Panc1 (cell line): ENCODE measurements around the gene CCT6A. TPM values are rescaled to one million over a fixed set of nuclear protein-coding genes. Genes with fewer than 3 reads are reported as not detected.
"Not testable (repeated sequence)": the region's sequence is repeated elsewhere in the genome, so short reads cannot be mapped to it uniquely, and the experiment has no call there.

Experiments
- ATAC-seq: fragments of 200-7000 bp; cut with Tn5 transposase; 2 replicates; pipeline ENCODE4 v1.9.1; 2020; ENCODE audit warnings: mild to moderate bottlenecking, moderate library complexity
- BruUV-seq: library from RNA; stranded (reverse); fragments of 400-500 nt; replicated peaks from 2 replicates; lab custom pipeline; 2021; lab: Mats Ljungman, UMichigan
- CTCF ChIA-PET: fragments of 300-600 bp; sonication (Branson Sonifier 250); formaldehyde crosslinking; loops from one replicate; lab custom pipeline; 2022; ENCODE audit warnings: antibody characterized with exemption; lab: Charles Lee
- POLR2A ChIA-PET: fragments of 300-600 bp; sonication (Branson Sonifier 250); formaldehyde crosslinking; loops from one replicate; lab custom pipeline; 2022; ENCODE audit warnings: antibody characterized with exemption; lab: Charles Lee
- DNase-seq: peaks from one replicate; pipeline ENCODE4 v3.0.0-alpha.2; 2010; ENCODE audit warnings: low read depth, low spot score
- H3K27ac ChIP-seq: 2 replicates; pipeline ENCODE4 v1.5.1; 2011; ENCODE audit warnings: mild to moderate bottlenecking, low read length, inconsistent platforms
- H3K27me3 ChIP-seq: fragments of 200-500 bp; sonication (Bioruptor generic); 2 replicates; pipeline ENCODE4 v1.6.0; 2014; ENCODE audit warnings: low read length, inconsistent platforms; ENCODE audit not compliant: control insufficient read depth, insufficient read depth
- H3K36me3 ChIP-seq: fragments of 200-500 bp; sonication (Bioruptor generic); 2 replicates; pipeline ENCODE4 v1.5.1; 2014; ENCODE audit warnings: inconsistent platforms, mild to moderate bottlenecking, low read length, moderate library complexity; ENCODE audit not compliant: control insufficient read depth, insufficient read depth
- H3K4me1 ChIP-seq: 2 replicates; pipeline ENCODE4 v1.5.1; 2011; ENCODE audit warnings: inconsistent platforms, mild to moderate bottlenecking, low read length, moderate library complexity; ENCODE audit not compliant: control insufficient read depth, insufficient read depth
- H3K4me3 ChIP-seq, 2 experiments: 2 replicates each; pipeline ENCODE4 v1.5.1; 2011 to 2012; ENCODE audit warnings: low read depth in 2 of 2, low read length in 2 of 2, mild to moderate bottlenecking in 2 of 2, inconsistent platforms in 1 of 2, moderate library complexity in 1 of 2
- H3K9me3 ChIP-seq: fragments of 200-500 bp; sonication (Bioruptor generic); 2 replicates; pipeline ENCODE4 v1.5.1; 2014; ENCODE audit warnings: low read depth, mild to moderate bottlenecking, inconsistent platforms, low read length, moderate library complexity; ENCODE audit not compliant: control insufficient read depth, insufficient read depth
- POLR2AphosphoS5 ChIP-seq: IDR thresholded peaks from 2 replicates; pipeline ENCODE4 v1.6.1; 2012; ENCODE audit warnings: mild to moderate bottlenecking, low read depth, low read length, moderate library complexity
- SIN3A ChIP-seq: IDR thresholded peaks from 2 replicates; pipeline ENCODE4 v1.6.1; 2012; ENCODE audit warnings: low read depth, mild to moderate bottlenecking, low read length, moderate library complexity, borderline replicate concordance; ENCODE audit not compliant: insufficient read depth
- TCF7L2 ChIP-seq: IDR thresholded peaks from 2 replicates; pipeline ENCODE4 v1.6.1; 2011; ENCODE audit warnings: mild to moderate bottlenecking, low read depth, low read length, inconsistent platforms
- in situ Hi-C: cut with HindIII; loops from 2 replicates; pipeline ENCODE4 v1.10.0; 2016; ENCODE audit warnings: low sequenced_read_pairs, low pct_unique_long_range_greater_than_20kb
- intact Hi-C: fragments of 100-400 bp; cut with micrococcal nuclease; formaldehyde crosslinking; loops from one replicate; pipeline ENCODE4 v1.10.0; 2022; ENCODE audit not compliant: unreplicated experiment
- total RNA-seq: library from RNA; stranded (reverse); gene quantifications from one replicate; pipeline ENCODE4 v1.2.1, GENCODE V29; 2021; ENCODE audit not compliant: unreplicated experiment
- TF ChIP-seq, protein P1 (sequence below): fragments of 450-650 bp; IDR thresholded peaks from 2 replicates; pipeline ENCODE4 v1.5.1; 2017; ENCODE audit warnings: mild to moderate bottlenecking
- TF ChIP-seq, protein P2 (sequence below), 2 experiments: IDR thresholded peaks; 2 replicates each; pipeline ENCODE4 v1.6.1; 2011 to 2012; ENCODE audit warnings: low read depth in 2 of 2, control low read depth in 1 of 2, low read length in 1 of 2, mild to moderate bottlenecking in 1 of 2, moderate library complexity in 1 of 2; ENCODE audit not compliant: insufficient read depth in 1 of 2

Gene CCT6A
- total RNA-seq, 1 experiment from 2014 or later = 324 TPM

DNA sequence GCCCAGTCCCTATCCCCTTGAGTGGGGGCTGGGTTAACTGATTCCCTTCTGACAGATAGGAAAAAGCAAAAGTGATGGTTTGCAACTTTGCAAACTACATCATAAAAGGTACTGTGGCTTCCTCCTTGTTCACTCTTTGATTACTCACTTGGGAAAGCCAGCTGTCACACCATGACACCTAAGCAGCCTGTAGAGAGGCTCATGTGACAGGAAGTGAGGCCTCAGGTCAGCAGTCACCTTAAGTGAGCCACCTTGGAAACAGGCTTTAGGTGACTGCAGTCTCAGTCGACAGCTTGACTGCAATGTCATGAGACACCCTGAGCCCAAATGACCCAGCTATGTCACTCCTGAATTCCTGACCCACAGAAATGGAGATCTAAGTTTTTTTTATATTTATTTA is 59.0 kb downstream of the CCT6A start:
- DNase-seq = no peak
- in situ Hi-C loops = no loop called here
- TF ChIP-seq TCF7L2 (no peak), POLR2AphosphoS5 (no peak), SIN3A (no peak)
- TF ChIP-seq, protein P1, sequence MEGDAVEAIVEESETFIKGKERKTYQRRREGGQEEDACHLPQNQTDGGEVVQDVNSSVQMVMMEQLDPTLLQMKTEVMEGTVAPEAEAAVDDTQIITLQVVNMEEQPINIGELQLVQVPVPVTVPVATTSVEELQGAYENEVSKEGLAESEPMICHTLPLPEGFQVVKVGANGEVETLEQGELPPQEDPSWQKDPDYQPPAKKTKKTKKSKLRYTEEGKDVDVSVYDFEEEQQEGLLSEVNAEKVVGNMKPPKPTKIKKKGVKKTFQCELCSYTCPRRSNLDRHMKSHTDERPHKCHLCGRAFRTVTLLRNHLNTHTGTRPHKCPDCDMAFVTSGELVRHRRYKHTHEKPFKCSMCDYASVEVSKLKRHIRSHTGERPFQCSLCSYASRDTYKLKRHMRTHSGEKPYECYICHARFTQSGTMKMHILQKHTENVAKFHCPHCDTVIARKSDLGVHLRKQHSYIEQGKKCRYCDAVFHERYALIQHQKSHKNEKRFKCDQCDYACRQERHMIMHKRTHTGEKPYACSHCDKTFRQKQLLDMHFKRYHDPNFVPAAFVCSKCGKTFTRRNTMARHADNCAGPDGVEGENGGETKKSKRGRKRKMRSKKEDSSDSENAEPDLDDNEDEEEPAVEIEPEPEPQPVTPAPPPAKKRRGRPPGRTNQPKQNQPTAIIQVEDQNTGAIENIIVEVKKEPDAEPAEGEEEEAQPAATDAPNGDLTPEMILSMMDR = no peak
- TF ChIP-seq, protein P2, sequence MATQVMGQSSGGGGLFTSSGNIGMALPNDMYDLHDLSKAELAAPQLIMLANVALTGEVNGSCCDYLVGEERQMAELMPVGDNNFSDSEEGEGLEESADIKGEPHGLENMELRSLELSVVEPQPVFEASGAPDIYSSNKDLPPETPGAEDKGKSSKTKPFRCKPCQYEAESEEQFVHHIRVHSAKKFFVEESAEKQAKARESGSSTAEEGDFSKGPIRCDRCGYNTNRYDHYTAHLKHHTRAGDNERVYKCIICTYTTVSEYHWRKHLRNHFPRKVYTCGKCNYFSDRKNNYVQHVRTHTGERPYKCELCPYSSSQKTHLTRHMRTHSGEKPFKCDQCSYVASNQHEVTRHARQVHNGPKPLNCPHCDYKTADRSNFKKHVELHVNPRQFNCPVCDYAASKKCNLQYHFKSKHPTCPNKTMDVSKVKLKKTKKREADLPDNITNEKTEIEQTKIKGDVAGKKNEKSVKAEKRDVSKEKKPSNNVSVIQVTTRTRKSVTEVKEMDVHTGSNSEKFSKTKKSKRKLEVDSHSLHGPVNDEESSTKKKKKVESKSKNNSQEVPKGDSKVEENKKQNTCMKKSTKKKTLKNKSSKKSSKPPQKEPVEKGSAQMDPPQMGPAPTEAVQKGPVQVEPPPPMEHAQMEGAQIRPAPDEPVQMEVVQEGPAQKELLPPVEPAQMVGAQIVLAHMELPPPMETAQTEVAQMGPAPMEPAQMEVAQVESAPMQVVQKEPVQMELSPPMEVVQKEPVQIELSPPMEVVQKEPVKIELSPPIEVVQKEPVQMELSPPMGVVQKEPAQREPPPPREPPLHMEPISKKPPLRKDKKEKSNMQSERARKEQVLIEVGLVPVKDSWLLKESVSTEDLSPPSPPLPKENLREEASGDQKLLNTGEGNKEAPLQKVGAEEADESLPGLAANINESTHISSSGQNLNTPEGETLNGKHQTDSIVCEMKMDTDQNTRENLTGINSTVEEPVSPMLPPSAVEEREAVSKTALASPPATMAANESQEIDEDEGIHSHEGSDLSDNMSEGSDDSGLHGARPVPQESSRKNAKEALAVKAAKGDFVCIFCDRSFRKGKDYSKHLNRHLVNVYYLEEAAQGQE (IDR thresholded peaks at IDR 0.05; ENCODE audit: insufficient read depth in 1 of 2, low read depth in 2 of 2, low read length in 1 of 2) = no peak
- H3K4me1 ChIP-seq = peaks cover 3% of the 10 kb centered on the region; the same call in 1 of the 2 replicates
- ChIA-PET CTCF (no interaction called here), POLR2A (no interaction called here)
- no peaks in the 10 kb centered on the region for H3K9me3 ChIP-seq
- BruUV-seq = no TSS peak
- no peak for ATAC-seq
- H3K27ac ChIP-seq = no peak overlapping the region
- H3K4me3 ChIP-seq = no peak overlapping the region
- H3K27me3 ChIP-seq = no peaks in the 10 kb centered on the region
- intact Hi-C loops = no loop called here
- H3K36me3 ChIP-seq = no peaks in the 10 kb centered on the region

DNA sequence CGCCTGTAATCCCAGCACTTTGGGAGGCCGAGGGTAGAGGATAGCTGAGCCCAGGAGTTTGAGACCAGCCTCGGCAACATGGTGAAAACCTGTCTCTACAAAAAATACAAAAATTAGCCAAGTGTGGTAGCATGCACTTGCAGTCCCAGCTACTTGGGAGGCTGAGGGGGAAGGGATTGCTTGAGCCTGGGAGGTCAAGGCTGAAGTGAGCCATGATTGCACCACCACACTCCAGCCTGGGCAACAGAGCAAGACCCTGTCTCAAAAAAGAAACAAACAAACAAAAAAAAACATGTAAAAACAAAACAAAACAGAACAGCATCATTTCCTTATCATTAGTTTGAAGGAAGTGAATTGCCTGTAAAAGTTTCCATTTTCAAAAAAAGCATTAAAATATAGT is 60.7 kb downstream of the CCT6A start:
- CTCF ChIA-PET, in situ Hi-C loops, POLR2A ChIA-PET, H3K9me3 ChIP-seq, BruUV-seq, H3K36me3 ChIP-seq, H3K27me3 ChIP-seq, H3K4me1 ChIP-seq, intact Hi-C loops, ATAC-seq, H3K4me3 ChIP-seq, DNase-seq, H3K27ac ChIP-seq: not testable (repeated sequence)

Other genes starting within 250 kb of the CCT6A start
- not detected for gene SEPTIN14, start 189.0 kb upstream of the CCT6A start, total RNA-seq
- 5.0 TPM for gene ZNF713, start 164.3 kb upstream of the CCT6A start, total RNA-seq
- gene MRPS17, start 99.9 kb upstream of the CCT6A start, total RNA-seq = 28.9 TPM
- gene NIPSNAP2, start 87.2 kb upstream of the CCT6A start, total RNA-seq = 93.2 TPM
- gene PSPH, start 321 bp upstream of the CCT6A start, total RNA-seq = 62.3 TPM
- gene SUMF2, start 12.5 kb downstream of the CCT6A start, total RNA-seq = 156 TPM
- 0.67 TPM for gene PHKG1, start 41.2 kb downstream of the CCT6A start, total RNA-seq
- 666 TPM for gene CHCHD2, start 54.7 kb downstream of the CCT6A start, total RNA-seq
- not detected for gene NUPR2, start 64.7 kb downstream of the CCT6A start, total RNA-seq